HepG2 (cell line): ENCODE results near the gene KDM3B. TPM values are rescaled to one million over a fixed set of nuclear protein-coding genes. Genes with fewer than 3 reads are reported as not detected.

Experiments
- ATAD3A ChIP-seq: sonication (generic); formaldehyde crosslinking; IDR thresholded peaks from 2 replicates; pipeline ENCODE4 v1.4.0; 2020; ENCODE audit warnings: missing genetic modification reagents
- CHD2 ChIP-seq: IDR thresholded peaks from 2 replicates; pipeline ENCODE4 v1.6.1; 2011; ENCODE audit warnings: low read depth, low read length, improper control_type of control experiment
- CREB1 ChIP-seq, 2 experiments: fragments of 450-650 bp in 1 of 2; IDR thresholded peaks; 2 replicates each; pipeline ENCODE4 v1.6.1; 2016 to 2017; ENCODE audit warnings: control low read depth in 1 of 2, mild to moderate bottlenecking in 1 of 2, missing compliant biosample characterization in 1 of 2, missing genetic modification characterization in 1 of 2
- CREM ChIP-seq, 2 experiments: sonication (generic) in 1 of 2; formaldehyde crosslinking in 1 of 2; IDR thresholded peaks; 2 replicates each; pipeline versions ENCODE4 v1.4.0 to v1.6.1; 2016 to 2020; ENCODE audit warnings: antibody characterized with exemption in 1 of 2, mild to moderate bottlenecking in 1 of 2, missing genetic modification reagents in 1 of 2
- ELF3 ChIP-seq: IDR thresholded peaks from 2 replicates; pipeline ENCODE4 v1.6.1; 2016; ENCODE audit warnings: missing genetic modification reagents, missing compliant biosample characterization
- KAT8 ChIP-seq: IDR thresholded peaks from 2 replicates; pipeline ENCODE4 v1.6.1; 2016; ENCODE audit warnings: missing genetic modification reagents, missing compliant biosample characterization
- MEIS2 ChIP-seq: sonication (generic); formaldehyde crosslinking; IDR thresholded peaks from 2 replicates; pipeline ENCODE4 v1.9.0; 2021; ENCODE audit warnings: mild to moderate bottlenecking, missing genetic modification reagents
- TBL1XR1 ChIP-seq: fragments of 150-350 bp; IDR thresholded peaks from 2 replicates; pipeline ENCODE4 v1.6.1; 2014; ENCODE audit warnings: borderline replicate concordance, low read length; ENCODE audit not compliant: partially characterized antibody
- TGIF2 ChIP-seq: IDR thresholded peaks from 2 replicates; pipeline ENCODE4 v1.6.1; 2016; ENCODE audit warnings: control low read depth, missing compliant biosample characterization
- U2AF1 ChIP-seq: fragments of 200-400 bp; formaldehyde crosslinking; optimal IDR thresholded peaks from 2 replicates; pipeline ENCODE3; 2017; ENCODE audit warnings: mild to moderate bottlenecking, low read depth, low read length
- ZFY ChIP-seq: sonication (generic); formaldehyde crosslinking; IDR thresholded peaks from 2 replicates; pipeline ENCODE4 v1.4.0; 2020; ENCODE audit warnings: missing genetic modification reagents
- ZNF12 ChIP-seq: sonication (generic); formaldehyde crosslinking; IDR thresholded peaks from 2 replicates; pipeline ENCODE4 v1.5.0; 2020; ENCODE audit warnings: missing genetic modification reagents
- ZNF205 ChIP-seq: IDR thresholded peaks from 2 replicates; pipeline ENCODE4 v1.6.1; 2018; ENCODE audit warnings: missing biosample characterization, missing genetic modification reagents
- ZNF235 ChIP-seq: sonication (generic); formaldehyde crosslinking; IDR thresholded peaks from 2 replicates; pipeline ENCODE4 v1.8.1; 2023; ENCODE audit warnings: mild to moderate bottlenecking, missing genetic modification reagents, borderline replicate concordance
- ZNF333 ChIP-seq: sonication (generic); formaldehyde crosslinking; IDR thresholded peaks from 2 replicates; pipeline ENCODE4 v1.4.0; 2020; ENCODE audit warnings: mild to moderate bottlenecking, missing genetic modification reagents, borderline replicate concordance
- ZNF546 ChIP-seq: sonication (generic); formaldehyde crosslinking; conservative IDR thresholded peaks from 2 replicates; pipeline ENCODE4 v1.8.1; 2023; ENCODE audit warnings: mild to moderate bottlenecking, missing genetic modification reagents
- ZNF775 ChIP-seq: sonication (generic); formaldehyde crosslinking; IDR thresholded peaks from 2 replicates; pipeline ENCODE4 v1.4.0; 2020; ENCODE audit warnings: missing genetic modification reagents, mild to moderate bottlenecking, moderate library complexity, borderline replicate concordance
- polyA plus RNA-seq, 8 experiments: library from polyadenylated mRNA; depleted of rRNA in 3 of 8; stranded (reverse) in 7 of 8; unstranded in 1 of 8; fragments of >200 nt; fragmentation: Illumina TruSeq in 4 of 8; extraction: Trizol in 4 of 8; gene quantifications; 2 replicates each; pipeline versions ENCODE4 v1.2.1 to v1.2.3, GENCODE V29; 2011 to 2016; ENCODE audit warnings: low read depth in 4 of 8, missing spikeins in 1 of 8, mixed read lengths in 1 of 8; ENCODE audit not compliant: insufficient read depth in 1 of 8
- total RNA-seq, 5 experiments: library from RNA; depleted of rRNA; stranded (reverse); fragments of >200 nt; fragmentation: Illumina TruSeq; extraction: Trizol; gene quantifications; 2 replicates each; pipeline ENCODE4 v1.2.3, GENCODE V29; 2016; ENCODE audit warnings: low read depth in 1 of 5
- TF ChIP-seq, protein P1 (sequence below): IDR thresholded peaks from 2 replicates; pipeline ENCODE4 v1.6.1; 2012; ENCODE audit warnings: inconsistent platforms
- TF ChIP-seq, protein P2 (sequence below): sonication (generic); formaldehyde crosslinking; IDR thresholded peaks from 2 replicates; pipeline ENCODE4 v1.4.0; 2020; ENCODE audit warnings: missing genetic modification reagents
- TF ChIP-seq, protein P3 (sequence below): IDR thresholded peaks from 2 replicates; pipeline ENCODE4 v1.6.1; 2016; ENCODE audit warnings: missing compliant biosample characterization, missing genetic modification reagents, borderline replicate concordance
- TF ChIP-seq, protein P4 (sequence below): IDR thresholded peaks from 2 replicates; pipeline ENCODE4 v1.6.1; 2018; ENCODE audit warnings: missing genetic modification reagents, mild to moderate bottlenecking, missing compliant biosample characterization

Gene KDM3B
- total and polyA plus RNA-seq, 2 of the 13 experiments (the other 11 are each of a cell fraction or from before 2014, with no cell fraction given), result 19.7 to 34.3 TPM

DNA sequence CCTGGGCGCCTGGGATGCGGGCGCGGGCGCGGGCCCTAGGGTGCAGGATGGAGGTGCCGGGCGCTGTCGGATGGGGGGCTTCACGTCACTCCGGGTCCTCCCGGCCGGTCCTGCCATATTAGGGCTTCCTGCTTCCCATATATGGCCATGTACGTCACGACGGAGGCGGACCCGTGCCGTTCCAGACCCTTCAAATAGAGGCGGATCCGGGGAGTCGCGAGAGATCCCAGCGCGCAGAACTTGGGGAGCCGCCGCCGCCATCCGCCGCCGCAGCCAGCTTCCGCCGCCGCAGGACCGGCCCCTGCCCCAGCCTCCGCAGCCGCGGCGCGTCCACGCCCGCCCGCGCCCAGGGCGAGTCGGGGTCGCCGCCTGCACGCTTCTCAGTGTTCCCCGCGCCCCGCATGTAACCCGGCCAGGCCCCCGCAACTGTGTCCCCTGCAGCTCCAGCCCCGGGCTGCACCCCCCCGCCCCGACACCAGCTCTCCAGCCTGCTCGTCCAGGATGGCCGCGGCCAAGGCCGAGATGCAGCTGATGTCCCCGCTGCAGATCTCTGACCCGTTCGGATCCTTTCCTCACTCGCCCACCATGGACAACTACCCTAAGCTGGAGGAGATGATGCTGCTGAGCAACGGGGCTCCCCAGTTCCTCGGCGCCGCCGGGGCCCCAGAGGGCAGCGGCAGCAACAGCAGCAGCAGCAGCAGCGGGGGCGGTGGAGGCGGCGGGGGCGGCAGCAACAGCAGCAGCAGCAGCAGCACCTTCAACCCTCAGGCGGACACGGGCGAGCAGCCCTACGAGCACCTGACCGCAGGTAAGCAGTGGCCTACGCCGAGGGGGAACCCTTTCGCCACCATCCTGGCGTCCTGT, 113.0 kb downstream of the KDM3B start, which contains the start of gene EGR1 (continued):
- TF ChIP-seq TBL1XR1 (no peak), ATAD3A (CRISPR knock-in tag) (no peak), CREM (IDR thresholded peaks at IDR 0.05) (peak; percentile 86), CREM (CRISPR knock-in tag; IDR thresholded peaks at IDR 0.05) (0 out of 2 replicates have a peak, but pooled peaks have one; percentile 9), CREB1 (IDR thresholded peaks at IDR 0.05) (peak; percentile 93), CREB1 (CRISPR knock-in tag; IDR thresholded peaks at IDR 0.05) (peak; percentile 89), CHD2 (0 out of 2 replicates have a peak, but pooled peaks have one; percentile 34), ZNF205 (CRISPR knock-in tag) (no peak), ZNF333 (CRISPR knock-in tag) (peak; percentile 91; the same call in 1 of the 2 replicates), ELF3 (CRISPR knock-in tag) (0 out of 2 replicates have a peak, but pooled peaks have one; percentile 5), ZNF775 (CRISPR knock-in tag) (no peak), KAT8 (CRISPR knock-in tag) (no peak), U2AF1 (peak; percentile 90), ZNF12 (no peak), ZNF546 (peak; percentile 69; the same call in 1 of the 2 replicates), ZFY (CRISPR knock-in tag) (no peak), ZNF235 (no peak), MEIS2 (peak; percentile 20; the same call in 1 of the 2 replicates), TGIF2 (CRISPR knock-in tag) (0 out of 2 replicates have a peak, but pooled peaks have one; percentile 6)
- TF ChIP-seq, protein P1, sequence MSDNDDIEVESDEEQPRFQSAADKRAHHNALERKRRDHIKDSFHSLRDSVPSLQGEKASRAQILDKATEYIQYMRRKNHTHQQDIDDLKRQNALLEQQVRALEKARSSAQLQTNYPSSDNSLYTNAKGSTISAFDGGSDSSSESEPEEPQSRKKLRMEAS, result peak; percentile 18
- TF ChIP-seq, protein P2, sequence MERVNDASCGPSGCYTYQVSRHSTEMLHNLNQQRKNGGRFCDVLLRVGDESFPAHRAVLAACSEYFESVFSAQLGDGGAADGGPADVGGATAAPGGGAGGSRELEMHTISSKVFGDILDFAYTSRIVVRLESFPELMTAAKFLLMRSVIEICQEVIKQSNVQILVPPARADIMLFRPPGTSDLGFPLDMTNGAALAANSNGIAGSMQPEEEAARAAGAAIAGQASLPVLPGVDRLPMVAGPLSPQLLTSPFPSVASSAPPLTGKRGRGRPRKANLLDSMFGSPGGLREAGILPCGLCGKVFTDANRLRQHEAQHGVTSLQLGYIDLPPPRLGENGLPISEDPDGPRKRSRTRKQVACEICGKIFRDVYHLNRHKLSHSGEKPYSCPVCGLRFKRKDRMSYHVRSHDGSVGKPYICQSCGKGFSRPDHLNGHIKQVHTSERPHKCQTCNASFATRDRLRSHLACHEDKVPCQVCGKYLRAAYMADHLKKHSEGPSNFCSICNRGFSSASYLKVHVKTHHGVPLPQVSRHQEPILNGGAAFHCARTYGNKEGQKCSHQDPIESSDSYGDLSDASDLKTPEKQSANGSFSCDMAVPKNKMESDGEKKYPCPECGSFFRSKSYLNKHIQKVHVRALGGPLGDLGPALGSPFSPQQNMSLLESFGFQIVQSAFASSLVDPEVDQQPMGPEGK (CRISPR knock-in tag), result peak; percentile 41; the same call in 1 of the 2 replicates
- TF ChIP-seq, protein P3, sequence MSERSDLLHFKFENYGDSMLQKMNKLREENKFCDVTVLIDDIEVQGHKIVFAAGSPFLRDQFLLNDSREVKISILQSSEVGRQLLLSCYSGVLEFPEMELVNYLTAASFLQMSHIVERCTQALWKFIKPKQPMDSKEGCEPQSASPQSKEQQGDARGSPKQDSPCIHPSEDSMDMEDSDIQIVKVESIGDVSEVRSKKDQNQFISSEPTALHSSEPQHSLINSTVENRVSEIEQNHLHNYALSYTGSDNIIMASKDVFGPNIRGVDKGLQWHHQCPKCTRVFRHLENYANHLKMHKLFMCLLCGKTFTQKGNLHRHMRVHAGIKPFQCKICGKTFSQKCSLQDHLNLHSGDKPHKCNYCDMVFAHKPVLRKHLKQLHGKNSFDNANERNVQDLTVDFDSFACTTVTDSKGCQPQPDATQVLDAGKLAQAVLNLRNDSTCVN (CRISPR knock-in tag), result peak; percentile 57
- TF ChIP-seq, protein P4, sequence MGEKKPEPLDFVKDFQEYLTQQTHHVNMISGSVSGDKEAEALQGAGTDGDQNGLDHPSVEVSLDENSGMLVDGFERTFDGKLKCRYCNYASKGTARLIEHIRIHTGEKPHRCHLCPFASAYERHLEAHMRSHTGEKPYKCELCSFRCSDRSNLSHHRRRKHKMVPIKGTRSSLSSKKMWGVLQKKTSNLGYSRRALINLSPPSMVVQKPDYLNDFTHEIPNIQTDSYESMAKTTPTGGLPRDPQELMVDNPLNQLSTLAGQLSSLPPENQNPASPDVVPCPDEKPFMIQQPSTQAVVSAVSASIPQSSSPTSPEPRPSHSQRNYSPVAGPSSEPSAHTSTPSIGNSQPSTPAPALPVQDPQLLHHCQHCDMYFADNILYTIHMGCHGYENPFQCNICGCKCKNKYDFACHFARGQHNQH (CRISPR knock-in tag), result no peak
